ENCODE data around the gene NFKBIA.
"Not testable (repeated sequence)": the region's sequence is repeated elsewhere in the genome, so short reads cannot be mapped to it uniquely, and the experiment has no call there.

NFKBIA gene

DNA sequence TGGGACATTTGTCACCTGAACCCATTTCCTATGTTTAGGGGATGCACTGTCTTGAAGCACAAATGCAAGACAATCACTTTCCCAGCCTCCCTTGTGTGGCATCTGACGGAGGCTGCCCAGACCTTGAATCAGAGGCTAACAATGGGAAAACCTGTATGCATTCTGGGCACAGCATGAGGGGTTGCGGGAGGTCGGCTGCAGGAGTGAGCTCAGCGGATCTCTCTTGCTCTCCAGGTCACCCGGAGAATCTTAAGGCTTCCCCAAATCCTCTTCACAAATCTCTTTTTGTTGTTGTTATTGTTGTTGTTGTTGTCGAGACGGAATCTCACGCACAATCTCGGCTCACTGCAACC is 15.3 kb downstream of the NFKBIA start:
- no peak for DNase-seq

DNA sequence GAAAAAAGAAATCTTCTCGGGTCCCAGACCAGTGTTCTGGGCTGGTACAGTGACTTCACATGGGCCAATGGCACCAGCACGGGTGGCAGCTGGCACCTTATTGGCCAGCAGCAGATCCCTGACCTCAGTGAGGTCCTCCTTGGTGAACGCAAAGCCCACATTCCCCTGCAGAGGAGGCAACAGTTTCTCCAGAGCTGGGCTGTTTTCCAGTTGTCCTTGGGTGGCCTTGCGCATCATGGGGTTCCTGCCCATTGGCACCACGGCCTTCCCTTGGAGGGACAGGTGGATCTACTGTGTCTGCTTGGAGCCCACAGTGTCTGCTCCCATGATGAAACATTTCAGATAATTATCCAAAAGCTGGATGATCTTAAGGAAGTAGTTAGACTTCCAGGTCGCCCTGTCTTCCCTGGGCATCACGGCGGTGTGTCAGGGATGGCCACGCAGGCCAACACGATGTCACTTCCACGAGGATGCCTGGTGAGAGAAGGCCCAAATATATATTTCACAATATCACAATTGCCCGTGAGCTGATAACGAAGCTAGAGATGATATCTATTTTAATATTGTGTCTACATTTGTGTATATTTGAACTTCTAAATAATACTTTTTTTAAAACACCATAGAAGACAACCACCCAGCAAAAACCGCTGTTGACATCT is 15.8 kb downstream of the NFKBIA start:
- no peak for DNase-seq

DNA sequence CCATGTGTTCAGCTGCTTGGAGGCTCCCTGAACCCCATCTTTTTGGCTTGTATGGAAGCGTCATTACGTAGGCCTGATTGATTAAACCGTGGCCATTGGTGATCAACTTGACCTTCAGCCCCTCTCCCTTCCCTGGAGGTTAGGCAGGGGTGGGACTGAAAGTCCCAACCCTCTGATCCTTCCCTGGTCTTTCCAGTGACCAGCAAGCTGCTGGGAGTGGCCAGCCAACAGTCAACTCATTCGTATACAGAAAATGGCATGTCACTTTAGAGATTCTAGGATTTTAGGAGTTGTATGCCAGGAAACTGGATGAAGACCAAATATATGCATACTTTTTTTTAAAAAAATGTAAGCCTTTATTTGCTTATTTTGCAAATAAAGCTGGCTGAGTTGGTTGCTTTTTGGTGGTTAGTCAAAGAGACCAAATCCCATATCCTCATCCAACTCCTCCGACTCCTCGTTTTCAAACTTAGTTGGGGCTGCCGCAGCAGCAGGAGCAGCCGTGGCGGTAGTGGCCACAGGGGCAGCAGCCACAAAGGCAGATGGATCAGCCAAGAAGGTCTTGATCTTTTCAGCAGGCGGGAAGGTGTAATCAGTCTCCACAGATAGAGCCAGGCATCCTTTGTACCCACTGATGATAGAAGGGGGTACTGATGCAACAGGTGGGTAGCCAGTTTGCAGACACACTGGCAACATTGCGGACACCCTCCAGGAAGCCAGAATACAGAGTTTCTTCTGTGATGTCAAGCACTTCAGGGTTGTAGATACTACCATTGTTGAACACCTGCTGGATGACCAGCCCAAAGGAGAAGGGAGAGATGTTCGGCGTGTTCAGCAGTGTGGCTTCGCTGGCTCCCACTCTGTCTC is 16.6 kb downstream of the NFKBIA start:
- DNase-seq, result no peak

DNA sequence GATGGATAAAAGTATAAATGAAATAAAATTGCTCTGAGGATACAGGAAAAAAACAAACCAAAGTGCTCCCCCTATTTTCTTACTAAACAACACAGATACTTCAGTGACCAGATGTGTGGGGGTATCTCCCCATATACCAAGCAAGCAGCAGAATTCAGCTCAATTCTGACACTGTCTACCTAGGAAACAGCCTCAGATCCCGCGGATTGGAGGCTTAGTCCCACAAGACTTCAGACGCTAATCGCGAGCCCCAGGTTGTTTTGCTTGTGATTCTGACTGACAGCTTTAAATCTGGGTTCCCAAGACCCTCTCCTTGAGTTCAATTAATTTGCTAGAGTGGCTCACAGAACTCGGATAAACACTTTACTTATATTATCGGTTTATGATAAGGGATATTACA is 17.3 kb downstream of the NFKBIA start:
- no peak for DNase-seq

DNA sequence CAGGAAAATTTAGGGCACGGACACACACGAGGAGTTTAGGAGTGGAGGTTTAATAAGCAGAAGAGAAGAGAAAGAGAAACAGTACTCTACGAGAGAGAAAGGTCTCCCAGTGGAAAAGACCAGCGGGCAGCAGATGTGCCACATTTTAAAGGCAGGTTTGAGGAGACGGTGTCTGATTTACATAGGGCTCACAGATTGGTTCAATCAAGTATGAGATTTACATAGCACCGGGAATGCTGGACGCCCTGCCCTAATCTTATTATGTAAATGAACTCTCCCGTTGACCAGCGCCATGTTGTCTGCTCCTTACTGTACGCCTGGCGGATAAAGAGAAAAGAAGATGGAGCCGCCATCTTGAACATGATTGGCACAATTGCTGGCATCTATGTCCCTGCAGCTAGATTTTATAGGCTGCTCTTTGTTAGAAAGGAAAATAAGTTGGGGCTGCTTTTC is 17.9 kb downstream of the NFKBIA start:
- no peak for DNase-seq

DNA sequence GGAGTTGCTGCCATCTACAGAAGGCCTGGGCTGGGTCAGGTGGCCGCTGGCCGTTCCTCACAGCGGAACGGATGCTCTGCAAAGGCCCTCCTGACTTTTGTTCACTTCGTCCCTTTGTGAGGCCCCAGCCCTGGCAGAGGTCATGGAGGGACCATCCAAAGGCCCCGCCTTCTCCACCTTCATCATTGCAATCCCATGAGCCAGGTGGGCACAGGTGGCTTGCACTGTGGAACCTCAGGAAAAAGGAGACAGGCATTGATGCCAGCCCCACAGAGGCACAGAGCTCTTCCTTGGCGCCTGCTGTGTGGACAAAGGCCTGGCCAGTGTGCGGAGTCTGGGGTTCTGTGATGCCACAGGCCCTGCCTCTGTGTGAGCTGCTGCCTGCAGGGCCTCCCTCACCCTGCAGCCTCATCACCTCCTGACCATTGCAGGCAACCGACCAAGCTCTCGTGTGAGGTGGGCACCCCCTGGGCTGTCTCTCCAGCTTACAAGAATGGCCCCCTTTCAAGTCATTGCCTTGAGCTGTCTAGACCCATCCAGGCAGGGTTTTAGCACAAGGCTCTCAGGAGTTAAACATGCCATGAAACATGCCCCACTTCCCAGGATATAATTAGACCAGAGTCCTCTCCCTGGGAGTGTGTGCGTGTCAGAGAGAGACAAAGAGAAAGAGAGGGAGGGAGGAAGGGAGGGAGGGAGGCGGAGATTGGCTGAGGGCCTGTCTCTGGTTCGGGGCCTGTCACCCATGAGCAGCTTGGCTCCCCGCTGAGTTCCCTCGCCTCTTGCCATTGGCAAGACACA is 19.3 kb downstream of the NFKBIA start:
- no peak for DNase-seq

DNA sequence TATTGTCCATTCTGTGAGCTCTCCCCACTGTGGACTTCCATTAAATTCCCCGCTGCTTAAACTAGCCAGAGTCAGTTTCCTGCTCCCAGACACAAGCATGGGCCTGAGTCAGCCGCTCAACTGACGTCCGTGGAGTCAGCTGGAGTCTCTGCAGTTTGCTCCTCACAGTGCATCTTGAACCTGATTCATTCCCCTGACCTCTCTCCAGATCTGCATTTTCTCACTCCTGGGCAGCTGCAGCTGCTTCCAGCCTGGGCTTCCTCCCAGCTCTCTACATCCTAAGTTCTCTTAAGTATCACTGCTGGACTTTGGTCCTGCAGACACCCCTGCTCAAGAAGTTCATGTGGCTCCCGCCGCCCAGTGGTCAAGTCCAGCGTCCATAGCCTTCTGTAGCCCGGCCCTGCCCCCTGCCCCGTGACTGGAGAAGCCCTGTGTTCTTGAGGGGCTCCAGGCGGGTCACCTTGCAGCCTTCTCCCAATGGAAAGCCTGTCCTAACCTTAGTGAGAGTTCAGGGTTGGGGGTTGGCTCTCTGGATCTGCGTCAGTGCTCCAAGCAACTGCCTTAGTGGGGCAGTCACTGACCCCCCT is 20.0 kb downstream of the NFKBIA start:
- DNase-seq, result no peak

DNA sequence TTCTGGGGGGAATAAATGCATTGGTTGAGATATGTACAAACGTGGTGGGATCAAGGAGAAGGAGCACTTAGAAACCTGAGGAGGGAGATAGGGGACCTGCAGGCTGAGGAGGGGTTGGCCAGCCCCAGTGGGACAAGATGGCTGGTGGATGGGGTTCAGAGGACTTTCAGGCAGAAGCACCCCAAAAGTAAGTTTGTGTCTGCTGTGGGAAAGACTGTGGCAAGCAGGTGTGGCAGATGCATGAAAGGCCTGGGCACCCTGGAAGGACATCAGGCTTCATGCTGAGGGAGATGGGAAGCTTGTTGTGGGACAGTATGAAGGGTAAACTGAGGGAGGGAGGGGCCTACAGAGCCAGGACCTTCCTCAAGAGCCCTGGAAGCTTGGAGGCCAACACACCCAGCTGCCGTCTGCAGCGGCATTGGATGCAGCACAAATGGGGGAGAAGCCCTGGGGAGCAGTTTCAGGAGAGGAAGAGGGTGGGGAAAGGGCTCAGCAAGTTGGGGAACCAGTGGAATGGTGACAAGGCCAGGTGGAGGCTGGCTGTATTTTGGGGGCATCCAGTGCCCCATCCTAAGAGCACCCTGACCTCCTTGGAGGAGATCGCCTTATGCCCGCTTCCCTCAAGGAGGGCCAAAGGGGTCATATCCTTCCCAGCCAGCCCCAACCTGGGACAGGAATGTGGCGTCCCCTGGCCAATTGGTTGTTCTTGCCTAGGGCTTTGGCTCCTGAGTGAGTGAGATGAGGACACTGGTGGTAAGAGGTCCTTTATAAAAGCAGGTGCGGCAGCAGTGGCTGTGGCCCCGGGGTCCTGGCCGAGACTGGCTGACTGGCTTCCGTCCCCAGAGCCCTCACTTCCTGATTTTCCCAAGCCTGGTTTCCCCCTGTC is 20.7 kb downstream of the NFKBIA start:
- no peak for DNase-seq

DNA sequence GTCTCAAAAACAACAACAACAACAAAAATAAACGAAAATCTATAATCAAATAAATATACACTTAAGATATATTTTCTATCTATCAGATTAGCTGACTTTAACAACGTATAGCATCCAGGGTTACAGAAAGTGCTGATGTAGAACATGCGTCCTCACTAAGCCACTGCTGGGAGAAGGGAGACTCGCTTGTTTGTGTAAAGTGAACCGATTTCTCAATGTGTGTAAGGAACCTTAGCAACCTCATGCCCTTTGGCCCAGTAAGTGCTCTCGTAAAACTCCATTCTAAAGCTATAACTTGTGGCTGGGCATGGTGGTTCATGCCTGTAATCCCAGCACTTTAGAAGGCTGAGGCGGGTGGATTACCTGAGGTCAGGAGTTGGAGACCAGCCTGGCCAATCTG is 23.8 kb downstream of the NFKBIA start:
- DNase-seq, result no peak

DNA sequence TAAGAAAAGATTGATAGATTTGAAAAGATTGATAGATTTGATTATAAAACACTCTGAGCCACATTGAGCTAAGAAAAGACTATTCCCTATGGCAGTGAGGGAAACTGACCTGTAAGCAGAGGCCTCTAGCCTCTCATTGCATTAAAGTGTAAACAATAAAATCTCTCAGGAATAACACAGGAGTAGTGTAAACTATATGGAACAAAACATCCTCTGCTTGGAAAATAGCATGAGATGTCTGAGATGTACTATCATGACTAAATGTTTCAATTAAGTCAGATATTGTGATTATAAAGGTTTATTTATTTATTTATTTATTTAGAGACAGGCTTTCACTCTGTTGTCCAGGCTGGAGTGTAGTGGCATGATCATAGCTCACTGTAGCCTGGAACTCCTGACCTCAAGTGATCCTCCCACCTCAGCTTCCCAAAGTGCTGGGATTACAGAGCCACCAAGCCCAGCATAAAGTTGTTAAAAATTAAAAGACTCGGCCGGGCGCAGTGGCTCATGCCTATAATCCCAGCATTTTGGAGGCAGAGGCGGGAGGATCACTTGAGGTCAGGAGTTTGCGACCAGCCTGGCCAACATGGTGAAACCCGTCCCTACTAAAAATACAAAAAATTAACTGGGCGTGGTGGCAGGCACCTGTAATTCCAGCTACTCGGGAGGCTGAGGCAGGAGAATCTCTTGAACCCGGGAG is 25.2 kb downstream of the NFKBIA start:
- DNase-seq, result not testable (repeated sequence)

DNA sequence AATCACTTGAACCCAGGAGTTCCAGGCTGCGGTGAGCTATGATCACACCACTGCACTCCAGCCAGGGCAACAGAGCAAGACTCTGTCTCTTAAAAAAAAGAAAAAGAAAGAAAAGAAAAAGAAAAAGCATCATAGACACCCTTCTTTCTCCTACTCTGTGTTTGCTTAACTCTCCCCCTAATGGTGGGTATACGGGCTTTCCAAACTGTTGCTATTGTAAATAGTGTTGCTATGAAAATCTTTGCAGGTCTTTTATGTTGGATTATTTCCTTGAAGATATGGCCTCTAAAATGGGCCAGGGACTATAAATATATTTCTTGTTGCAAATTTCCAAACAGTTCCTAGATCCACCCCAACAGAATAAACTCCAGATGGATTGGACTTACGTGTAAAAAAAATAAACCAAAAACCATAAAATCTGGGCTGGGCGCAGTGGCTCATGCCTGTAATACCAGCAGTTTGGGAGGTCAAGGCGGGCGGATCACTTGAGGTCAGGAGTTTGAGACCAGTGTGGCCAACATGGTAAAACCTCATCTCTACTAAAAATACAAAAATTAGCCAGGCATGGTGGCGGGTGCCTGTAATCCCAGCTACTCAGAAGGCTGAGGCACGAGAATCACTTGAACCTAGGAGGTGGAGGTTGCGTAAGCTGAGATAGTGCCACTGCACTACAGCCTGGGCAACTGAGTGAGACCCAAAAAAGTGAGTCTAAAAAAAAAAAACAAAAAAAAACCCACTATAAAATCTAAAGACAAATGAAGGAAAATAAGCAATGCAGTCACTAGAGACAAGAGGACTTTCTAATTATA is 25.9 kb downstream of the NFKBIA start:
- no peak for DNase-seq

DNA sequence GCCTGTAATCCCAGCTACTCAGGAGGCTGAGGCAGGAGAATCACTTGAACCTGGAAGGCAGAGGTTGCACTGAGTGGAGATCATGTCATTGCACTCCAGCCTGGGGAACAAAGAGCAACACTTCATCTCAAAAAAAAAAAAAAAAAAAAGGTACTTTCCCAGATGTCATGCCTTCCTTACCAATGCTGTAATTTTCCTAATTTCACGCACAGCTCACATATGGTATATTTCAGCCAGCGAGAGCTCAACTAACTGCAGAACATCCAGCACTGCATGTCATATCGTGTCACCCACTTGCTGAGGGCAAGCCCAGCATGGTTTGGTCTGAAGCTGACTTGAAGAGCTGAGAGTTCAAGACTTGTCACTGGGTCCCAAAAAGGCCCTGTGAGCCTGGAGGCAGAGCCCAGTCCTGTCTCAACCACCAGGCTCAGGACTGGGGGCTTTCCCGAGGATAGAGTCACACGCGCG is 29.0 kb downstream of the NFKBIA start:
- no peak for DNase-seq

DNA sequence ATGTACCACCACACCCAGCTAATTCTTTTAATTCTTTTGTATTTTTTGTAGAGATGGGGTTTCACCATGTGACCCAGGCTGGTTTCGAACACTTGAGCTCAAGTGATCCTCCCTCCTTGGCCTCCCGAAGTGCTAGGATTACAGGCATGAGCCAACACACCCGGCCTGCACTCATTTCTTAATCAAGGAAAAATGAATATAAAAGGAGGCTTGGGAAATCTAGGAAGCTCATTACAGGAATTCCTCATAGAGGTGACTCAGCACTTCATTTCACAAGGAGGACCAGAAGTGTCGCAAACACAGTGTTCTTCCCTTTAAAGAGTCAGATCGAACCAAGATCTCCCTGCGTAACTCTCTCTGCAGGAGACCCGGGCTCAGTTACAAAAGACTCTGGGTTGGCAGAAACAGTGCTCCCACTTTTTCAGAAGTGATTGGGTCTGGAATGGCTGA is 30.3 kb downstream of the NFKBIA start:
- DNase-seq, result no peak

DNA sequence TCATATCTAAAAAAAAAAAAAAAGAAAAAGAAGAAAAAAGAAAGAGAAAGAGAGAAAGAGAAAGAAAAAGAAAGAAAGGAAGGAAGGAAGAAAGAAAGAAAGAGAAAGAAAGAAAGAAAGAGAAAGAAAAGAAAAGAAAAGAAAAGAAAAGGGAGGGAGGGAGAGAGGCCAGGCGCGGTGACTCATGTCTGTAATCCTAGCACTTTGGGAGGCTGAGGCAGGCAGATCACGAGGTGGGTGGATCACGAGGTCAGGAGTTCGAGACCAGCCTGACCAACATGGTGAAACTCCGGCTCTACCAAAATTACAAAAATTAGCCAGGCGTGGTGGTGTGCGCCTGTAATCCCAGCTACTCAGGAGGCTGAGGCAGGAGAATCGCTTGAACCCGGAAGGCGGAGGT is 31.3 kb downstream of the NFKBIA start:
- not testable (repeated sequence) for DNase-seq

DNA sequence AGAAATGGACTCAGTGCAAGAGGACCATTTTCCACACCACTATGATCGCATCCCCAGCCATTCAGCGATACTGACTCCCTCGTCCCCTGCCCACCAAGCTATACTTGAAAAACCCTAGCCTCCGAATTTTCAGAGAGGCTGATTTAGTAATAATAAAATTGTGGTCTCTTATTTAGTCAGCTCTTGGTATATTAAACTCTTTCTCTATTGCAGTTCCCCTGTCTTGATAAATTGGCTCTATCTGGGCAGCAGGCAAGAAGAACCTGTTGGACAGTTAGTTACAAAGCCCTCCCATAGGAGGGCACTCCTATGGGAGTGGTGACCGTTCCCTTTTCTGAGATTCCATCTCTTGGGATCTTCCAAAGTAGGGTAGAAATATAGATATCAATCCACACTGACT is 33.6 kb downstream of the NFKBIA start:
- no peak for DNase-seq

DNA sequence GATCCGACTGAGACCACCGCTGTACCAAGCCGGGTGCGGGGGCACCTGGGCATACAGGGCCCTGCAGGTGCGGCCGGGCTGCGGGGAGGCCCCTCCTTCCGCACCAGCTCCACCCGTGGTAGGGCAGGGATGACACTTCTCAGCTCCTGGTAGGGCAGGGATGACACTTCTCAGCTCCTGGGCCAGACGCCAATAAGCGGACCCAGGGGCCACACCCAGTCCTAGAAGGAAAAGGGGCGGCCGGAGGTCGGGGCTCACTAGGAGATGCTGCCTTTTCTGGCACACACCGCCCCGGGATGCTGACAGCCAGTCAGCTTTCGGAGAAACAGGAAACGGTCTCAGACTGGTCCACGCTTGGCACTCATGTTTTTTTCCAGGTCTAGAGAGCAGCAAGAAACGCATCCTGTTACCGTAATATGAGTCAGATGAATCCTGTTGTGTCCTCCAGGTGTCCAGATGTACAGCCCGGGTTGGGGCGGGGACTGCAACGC is 34.8 kb downstream of the NFKBIA start:
- DNase-seq, result no peak

DNA sequence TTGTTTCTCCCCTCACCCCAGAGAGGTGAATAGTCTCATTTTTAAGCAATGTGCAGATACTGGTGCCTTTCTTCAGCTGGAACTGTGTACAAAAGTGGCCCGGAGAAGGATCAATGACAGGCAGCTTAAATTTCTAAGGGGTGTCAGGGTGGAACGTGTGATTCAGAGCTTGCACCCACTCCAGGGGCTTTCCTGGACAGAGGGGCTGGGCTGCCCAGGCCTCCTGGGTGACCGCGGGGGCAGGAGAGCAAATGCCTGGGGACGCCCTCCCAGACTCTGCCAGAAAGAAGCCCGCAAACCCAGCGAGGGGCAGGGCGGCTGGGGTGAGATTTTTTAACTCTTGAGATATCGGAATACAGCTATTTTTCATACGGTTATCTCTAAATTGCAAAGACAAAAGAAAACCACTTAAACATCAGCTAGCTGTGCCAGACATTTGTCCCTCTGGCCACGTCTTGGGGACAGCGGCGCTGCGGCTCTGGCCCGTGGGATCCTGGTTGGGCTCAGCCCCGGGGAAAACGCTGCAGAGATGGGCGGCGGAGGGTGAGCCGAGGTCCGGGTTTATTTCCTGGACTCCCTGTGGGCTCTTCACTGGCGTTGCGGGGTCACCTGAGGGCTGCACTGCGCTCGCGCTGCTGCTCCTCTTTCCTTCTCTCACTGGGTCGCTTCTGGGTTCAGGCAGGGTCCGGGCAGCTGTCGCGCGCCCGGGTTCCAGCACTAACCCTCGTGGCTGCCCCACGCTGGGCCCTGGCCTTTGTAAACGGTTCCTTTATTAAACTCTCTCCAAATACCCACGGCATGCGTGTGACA is 35.8 kb downstream of the NFKBIA start:
- no peak for DNase-seq

DNA sequence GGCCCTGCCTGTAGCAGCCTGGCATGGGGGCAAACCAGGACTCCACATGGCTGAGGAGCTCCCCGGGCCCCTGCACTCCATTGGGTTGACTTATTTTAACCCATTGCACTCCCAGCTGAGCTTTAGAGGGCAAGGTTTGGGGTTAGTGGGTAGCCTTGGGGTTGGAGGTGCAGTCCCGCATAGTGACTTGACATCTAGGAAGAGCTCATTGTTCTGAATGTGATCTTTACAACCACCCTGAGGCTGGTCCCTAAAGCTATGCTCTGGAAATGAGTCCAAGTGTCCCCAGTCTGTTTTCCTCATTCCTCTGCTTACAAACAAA is 36.4 kb downstream of the NFKBIA start:
- DNase-seq, result no peak

DNA sequence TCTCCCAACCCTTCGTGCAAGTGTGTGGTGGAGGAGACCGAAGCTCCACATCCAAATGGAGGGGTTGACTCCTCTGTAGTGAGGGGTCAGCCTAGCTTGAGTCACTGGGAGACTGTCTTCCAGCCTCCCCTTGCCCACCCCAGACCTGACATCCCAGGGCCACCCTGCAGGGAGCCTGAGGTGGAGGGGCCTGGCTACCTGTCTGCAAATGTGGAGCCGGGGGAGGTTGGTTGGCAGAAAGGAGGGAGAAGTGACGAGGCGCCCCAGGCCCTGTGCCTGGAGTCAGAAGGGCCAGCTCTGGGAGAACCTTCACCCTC is 37.5 kb downstream of the NFKBIA start:
- DNase-seq, result no peak

DNA sequence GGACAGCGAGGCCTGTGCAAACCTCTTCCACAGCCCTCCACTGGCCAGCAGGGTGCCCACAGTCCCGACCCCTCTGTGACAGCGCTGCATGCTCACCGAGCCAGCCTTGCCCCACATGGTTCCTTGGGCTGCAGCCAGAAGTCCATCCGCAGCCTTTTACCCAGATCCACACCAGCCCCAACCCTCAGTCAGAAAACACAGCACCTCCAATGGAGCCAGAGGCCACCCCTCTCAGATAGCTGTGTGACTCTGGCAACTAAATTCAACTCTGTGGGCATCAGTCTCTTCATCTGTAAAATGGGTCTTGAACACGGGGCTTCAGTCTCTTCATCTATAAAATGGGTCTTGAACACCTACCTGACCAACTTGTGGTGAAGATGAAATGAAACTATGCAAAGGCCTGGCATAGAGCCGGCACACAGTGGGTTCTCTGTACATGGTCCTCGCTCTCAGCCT is 38.0 kb downstream of the NFKBIA start:
- DNase-seq, result no peak
